SK-N-SH (cell line): ENCODE data around the gene IRF2. TPM values are rescaled to one million over a fixed set of nuclear protein-coding genes. Genes with fewer than 3 reads are reported as not detected.

Source experiments
- CTCF ChIA-PET: fragments of 300-600, 350-600 bp; formaldehyde crosslinking; extraction: SDS; loops from one replicate; lab custom pipeline; 2021; lab: Yijun Ruan, JAX
- POLR2A ChIA-PET: fragments of 350-600 bp; sonication (Branson Sonifier 250); formaldehyde crosslinking; extraction: SDS; loops from one replicate; lab custom pipeline; 2020; ENCODE audit warnings: antibody characterized with exemption, inconsistent platforms; lab: Yijun Ruan, JAX
- DNase-seq: peaks from one replicate; pipeline ENCODE4 v3.0.0; 2012
- H2AFZ ChIP-seq: fragments of 200-600 bp; sonication (generic); 2 replicates; pipeline ENCODE4 v1.8.1; 2016; ENCODE audit warnings: antibody characterized with exemption, mild to moderate bottlenecking, low read depth
- H3F3A ChIP-seq: fragments of 200-600 bp; sonication (generic); replicated peaks from 2 replicates; pipeline ENCODE3; 2016; ENCODE audit warnings: antibody characterized with exemption, mild to moderate bottlenecking; ENCODE audit not compliant: insufficient read depth
- H3K27ac ChIP-seq, 2 experiments: fragments of 200-500 bp in 1 of 2; fragments of 200-600 bp in 1 of 2; sonication (Bioruptor generic) in 1 of 2; sonication (generic), shearing (Covaris generic) in 1 of 2; 2 replicates each; pipeline versions ENCODE4 v1.5.1 to v1.6.1; 2014 to 2016; ENCODE audit warnings: low read depth in 2 of 2, inconsistent platforms in 1 of 2, low read length in 1 of 2, mild to moderate bottlenecking in 1 of 2, mixed read lengths in 1 of 2
- H3K27me3 ChIP-seq: fragments of 200-600 bp; sonication (generic), shearing (Covaris generic); 2 replicates; pipeline ENCODE4 v1.6.1; 2016; ENCODE audit warnings: mixed run types; ENCODE audit not compliant: insufficient read depth
- H3K36me3 ChIP-seq, 2 experiments: fragments of 200-500 bp in 1 of 2; fragments of 200-600 bp in 1 of 2; sonication (Bioruptor generic) in 1 of 2; sonication (generic) in 1 of 2; replicated peaks in 1 of 2; 2 replicates each; pipeline versions ENCODE3 to v1.5.1; 2014 to 2016; ENCODE audit warnings: low read length in 1 of 2, mild to moderate bottlenecking in 1 of 2; ENCODE audit not compliant: insufficient read depth in 2 of 2, control insufficient read depth in 1 of 2
- H3K4me1 ChIP-seq, 2 experiments: fragments of 200-500 bp in 1 of 2; fragments of 200-600 bp in 1 of 2; sonication (Bioruptor generic) in 1 of 2; sonication (generic), shearing (Covaris generic) in 1 of 2; 2 replicates each; pipeline versions ENCODE4 v1.5.1 to v1.6.1; 2014 to 2016; ENCODE audit warnings: low read depth in 1 of 2, low read length in 1 of 2, mixed run types in 1 of 2; ENCODE audit not compliant: insufficient read depth in 2 of 2, control insufficient read depth in 1 of 2
- H3K4me2 ChIP-seq: fragments of 200-600 bp; sonication (generic), shearing (Covaris generic); 2 replicates; pipeline ENCODE4 v1.6.1; 2017; ENCODE audit warnings: mixed run types
- H3K4me3 ChIP-seq, 2 experiments: fragments of 200-500 bp in 1 of 2; fragments of 200-600 bp in 1 of 2; sonication (Bioruptor generic) in 1 of 2; sonication (generic), shearing (Covaris generic) in 1 of 2; 2 replicates each; pipeline versions ENCODE4 v1.5.1 to v1.8.1; 2014 to 2016; ENCODE audit warnings: low read depth in 2 of 2, inconsistent platforms in 1 of 2, low read length in 1 of 2, mild to moderate bottlenecking in 1 of 2, mixed read lengths in 1 of 2, moderate library complexity in 1 of 2
- H3K79me2 ChIP-seq: fragments of 200-600 bp; sonication (generic); 2 replicates; pipeline ENCODE4 v1.8.1; 2017; ENCODE audit warnings: mild to moderate bottlenecking; ENCODE audit not compliant: insufficient read depth
- H3K9ac ChIP-seq: fragments of 200-600 bp; sonication (generic); 2 replicates; pipeline ENCODE4 v1.6.1; 2017; ENCODE audit warnings: mixed run types
- H3K9me2 ChIP-seq: fragments of 200-600 bp; sonication (generic); 2 replicates; pipeline ENCODE4 v1.6.1; 2017; ENCODE audit warnings: mixed run types
- H3K9me3 ChIP-seq: fragments of 200-600 bp; sonication (generic); 2 replicates; pipeline ENCODE4 v1.6.1; 2017; ENCODE audit warnings: mixed run types, mild to moderate bottlenecking, moderate library complexity
- H4K20me1 ChIP-seq: fragments of 200-600 bp; sonication (generic); 2 replicates; pipeline ENCODE4 v1.6.1; 2017; ENCODE audit warnings: mild to moderate bottlenecking, mixed run types; ENCODE audit not compliant: insufficient read depth
- CHD2 ChIP-seq: fragments of 150-350 bp; IDR thresholded peaks from 2 replicates; pipeline ENCODE4 v1.6.1; 2018; ENCODE audit warnings: low read length; ENCODE audit not compliant: partially characterized antibody
- ELF1 ChIP-seq: IDR thresholded peaks from 2 replicates; pipeline ENCODE4 v1.4.0; 2012
- EZH2phosphoT487 ChIP-seq: fragments of 200-600 bp; sonication (generic); IDR thresholded peaks from 2 replicates; pipeline ENCODE4 v1.6.1; 2017; ENCODE audit warnings: low read depth, mixed run types, mild to moderate bottlenecking, antibody characterized with exemption, moderate library complexity, borderline replicate concordance
- FOSL2 ChIP-seq: IDR thresholded peaks from 2 replicates; pipeline ENCODE4 v1.4.0; 2012; ENCODE audit warnings: low read depth, mild to moderate bottlenecking, moderate library complexity, borderline replicate concordance
- FOXJ3 ChIP-seq: sonication (generic); formaldehyde crosslinking; IDR thresholded peaks from 2 replicates; pipeline ENCODE4 v1.5.1; 2020; ENCODE audit warnings: mild to moderate bottlenecking, missing genetic modification reagents
- GATA2 ChIP-seq: sonication (generic); formaldehyde crosslinking; IDR thresholded peaks from 2 replicates; pipeline ENCODE4 v1.5.0; 2020; ENCODE audit warnings: mild to moderate bottlenecking, missing genetic modification reagents
- MEF2A ChIP-seq: IDR thresholded peaks from 2 replicates; pipeline ENCODE4 v1.4.0; 2012; ENCODE audit warnings: low read depth, borderline replicate concordance
- MXI1 ChIP-seq: IDR thresholded peaks from 2 replicates; pipeline ENCODE4 v1.6.1; 2012; ENCODE audit warnings: mild to moderate bottlenecking, low read depth, low read length, improper control_type of control experiment
- NFIC ChIP-seq: IDR thresholded peaks from 2 replicates; pipeline ENCODE4 v1.4.0; 2012; ENCODE audit warnings: borderline replicate concordance
- RAD21 ChIP-seq: IDR thresholded peaks from 2 replicates; pipeline ENCODE4 v1.6.1; 2012; ENCODE audit warnings: mild to moderate bottlenecking, low read length
- RXRA ChIP-seq: IDR thresholded peaks from 2 replicates; pipeline ENCODE4 v1.4.0; 2012; ENCODE audit warnings: low read depth, mild to moderate bottlenecking, borderline replicate concordance
- SIN3A ChIP-seq: IDR thresholded peaks from 2 replicates; pipeline ENCODE4 v1.6.1; 2012; ENCODE audit warnings: low read depth, mild to moderate bottlenecking, low read length, moderate library complexity, borderline replicate concordance
- SMC3 ChIP-seq: IDR thresholded peaks from 2 replicates; pipeline ENCODE4 v1.6.1; 2012; ENCODE audit warnings: low read depth, low read length, improper control_type of control experiment
- TCF12 ChIP-seq: IDR thresholded peaks from 2 replicates; pipeline ENCODE4 v1.4.0; 2012
- WGBS: methylation state at CpG from one replicate; pipeline ENCODE4 v1.1.6; 2017; ENCODE audit warnings: low lambda C conversion rate; 5-methylcytosine and 5-hydroxymethylcytosine counted together
- polyA plus RNA-seq, 3 experiments: library from polyadenylated mRNA; depleted of rRNA; stranded (reverse); fragments of >200 nt; gene quantifications; 2 replicates each; pipeline ENCODE4 v1.2.3, GENCODE V29; 2012
- TF ChIP-seq, protein P1 (sequence below): fragments of 200-600 bp; sonication (generic); IDR thresholded peaks from 2 replicates; pipeline ENCODE4 v1.6.1; 2017; ENCODE audit warnings: antibody characterized with exemption, mild to moderate bottlenecking, moderate library complexity
- TF ChIP-seq, protein P2 (sequence below): fragments of 150-350 bp; IDR thresholded peaks from 2 replicates; pipeline ENCODE4 v1.6.1; 2017; ENCODE audit warnings: antibody characterized with exemption, low read length, low read depth, borderline replicate concordance
- TF ChIP-seq, protein P3 (sequence below): IDR thresholded peaks from 2 replicates; pipeline ENCODE4 v1.4.0; 2012; ENCODE audit warnings: low read depth, borderline replicate concordance
- TF ChIP-seq, protein P4 (sequence below): IDR thresholded peaks from 2 replicates; pipeline ENCODE4 v1.6.1; 2012; ENCODE audit warnings: mild to moderate bottlenecking, low read depth, low read length, moderate library complexity

Gene IRF2
- polyA plus RNA-seq, 1 of the 3 experiments (the other 2 are of a cell fraction): 23.3 TPM

DNA sequence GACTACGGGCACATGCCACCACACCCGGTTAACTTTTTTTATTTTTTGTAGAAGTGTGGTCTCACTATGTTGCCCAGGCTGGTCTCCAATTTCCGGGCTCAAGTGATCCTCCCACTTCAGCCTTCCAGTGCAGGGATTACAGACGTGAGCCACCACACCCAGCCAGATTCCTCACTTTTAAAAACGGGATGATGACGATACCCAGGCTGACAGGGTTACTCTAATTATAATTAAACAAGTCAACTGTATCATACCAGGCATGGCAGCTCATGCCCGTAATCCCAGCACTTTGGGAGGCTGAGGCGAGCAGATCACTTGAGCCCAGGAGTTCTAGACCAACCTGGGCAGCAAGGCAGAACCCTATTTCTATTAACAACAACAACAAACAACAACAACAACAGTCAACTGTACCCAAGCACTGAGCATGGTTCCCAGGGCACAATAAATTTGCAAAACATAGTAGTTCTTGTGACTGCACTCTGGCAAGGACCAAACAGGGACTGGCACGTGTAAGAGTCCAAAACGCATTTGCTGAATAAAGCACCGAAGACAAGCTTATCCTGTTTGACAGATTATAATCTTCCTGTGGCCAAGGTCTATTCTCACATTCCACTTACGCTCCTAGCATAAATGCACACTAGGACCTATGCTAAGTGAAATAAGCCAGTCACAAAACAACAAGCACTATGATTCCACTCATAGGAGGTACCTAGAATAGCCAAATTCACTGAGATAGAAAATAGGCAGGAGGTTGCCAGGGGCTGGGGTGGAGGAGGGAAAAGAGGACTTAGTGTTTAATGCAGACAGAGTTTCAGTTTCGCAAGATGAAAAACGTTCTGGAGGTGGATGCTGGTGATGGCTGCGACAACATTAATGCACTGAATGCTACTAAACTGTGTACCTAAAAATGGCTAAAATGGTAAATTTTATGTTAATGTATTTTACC, 77.5 kb downstream of the IRF2 start:
- no peak for DNase-seq
- H3K27me3 ChIP-seq: no peaks in the 10 kb centered on the region
- H3K4me1 ChIP-seq: peaks cover 0 to 7% of the 10 kb centered on the region in 2 experiments; a peak in 1 of 4 replicates
- POLR2A ChIA-PET: no interaction called here
- H3K4me3 ChIP-seq: no peak overlapping the region
- H3K27ac ChIP-seq: no peak overlapping the region
- H2AFZ ChIP-seq: no peak overlapping the region
- no peaks in the 10 kb centered on the region for H3K9me3 ChIP-seq
- no peak overlapping the region for H3K4me2 ChIP-seq
- H3K9me2 ChIP-seq: no peaks in the 10 kb centered on the region
- peaks cover 12% of the 10 kb centered on the region for H3F3A ChIP-seq
- no peaks in the 10 kb centered on the region for H4K20me1 ChIP-seq
- no peaks in the 10 kb centered on the region for H3K79me2 ChIP-seq
- no peak for TF ChIP-seq SMC3
- TF ChIP-seq MEF2A: no peak
- TF ChIP-seq EZH2phosphoT487: no peak
- no peak for TF ChIP-seq RXRA
- TF ChIP-seq, protein P1, sequence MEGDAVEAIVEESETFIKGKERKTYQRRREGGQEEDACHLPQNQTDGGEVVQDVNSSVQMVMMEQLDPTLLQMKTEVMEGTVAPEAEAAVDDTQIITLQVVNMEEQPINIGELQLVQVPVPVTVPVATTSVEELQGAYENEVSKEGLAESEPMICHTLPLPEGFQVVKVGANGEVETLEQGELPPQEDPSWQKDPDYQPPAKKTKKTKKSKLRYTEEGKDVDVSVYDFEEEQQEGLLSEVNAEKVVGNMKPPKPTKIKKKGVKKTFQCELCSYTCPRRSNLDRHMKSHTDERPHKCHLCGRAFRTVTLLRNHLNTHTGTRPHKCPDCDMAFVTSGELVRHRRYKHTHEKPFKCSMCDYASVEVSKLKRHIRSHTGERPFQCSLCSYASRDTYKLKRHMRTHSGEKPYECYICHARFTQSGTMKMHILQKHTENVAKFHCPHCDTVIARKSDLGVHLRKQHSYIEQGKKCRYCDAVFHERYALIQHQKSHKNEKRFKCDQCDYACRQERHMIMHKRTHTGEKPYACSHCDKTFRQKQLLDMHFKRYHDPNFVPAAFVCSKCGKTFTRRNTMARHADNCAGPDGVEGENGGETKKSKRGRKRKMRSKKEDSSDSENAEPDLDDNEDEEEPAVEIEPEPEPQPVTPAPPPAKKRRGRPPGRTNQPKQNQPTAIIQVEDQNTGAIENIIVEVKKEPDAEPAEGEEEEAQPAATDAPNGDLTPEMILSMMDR: no peak
- no peak for TF ChIP-seq MXI1
- no peak for TF ChIP-seq CHD2
- no peak for TF ChIP-seq SIN3A
- TF ChIP-seq TCF12: no peak
- TF ChIP-seq, protein P2, sequence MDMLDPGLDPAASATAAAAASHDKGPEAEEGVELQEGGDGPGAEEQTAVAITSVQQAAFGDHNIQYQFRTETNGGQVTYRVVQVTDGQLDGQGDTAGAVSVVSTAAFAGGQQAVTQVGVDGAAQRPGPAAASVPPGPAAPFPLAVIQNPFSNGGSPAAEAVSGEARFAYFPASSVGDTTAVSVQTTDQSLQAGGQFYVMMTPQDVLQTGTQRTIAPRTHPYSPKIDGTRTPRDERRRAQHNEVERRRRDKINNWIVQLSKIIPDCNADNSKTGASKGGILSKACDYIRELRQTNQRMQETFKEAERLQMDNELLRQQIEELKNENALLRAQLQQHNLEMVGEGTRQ: no peak
- no peak for TF ChIP-seq NFIC
- TF ChIP-seq, protein P3, sequence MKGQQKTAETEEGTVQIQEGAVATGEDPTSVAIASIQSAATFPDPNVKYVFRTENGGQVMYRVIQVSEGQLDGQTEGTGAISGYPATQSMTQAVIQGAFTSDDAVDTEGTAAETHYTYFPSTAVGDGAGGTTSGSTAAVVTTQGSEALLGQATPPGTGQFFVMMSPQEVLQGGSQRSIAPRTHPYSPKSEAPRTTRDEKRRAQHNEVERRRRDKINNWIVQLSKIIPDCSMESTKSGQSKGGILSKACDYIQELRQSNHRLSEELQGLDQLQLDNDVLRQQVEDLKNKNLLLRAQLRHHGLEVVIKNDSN: no peak
- TF ChIP-seq GATA2 (CRISPR knock-in tag): no peak
- TF ChIP-seq RAD21: no peak
- TF ChIP-seq, protein P4, sequence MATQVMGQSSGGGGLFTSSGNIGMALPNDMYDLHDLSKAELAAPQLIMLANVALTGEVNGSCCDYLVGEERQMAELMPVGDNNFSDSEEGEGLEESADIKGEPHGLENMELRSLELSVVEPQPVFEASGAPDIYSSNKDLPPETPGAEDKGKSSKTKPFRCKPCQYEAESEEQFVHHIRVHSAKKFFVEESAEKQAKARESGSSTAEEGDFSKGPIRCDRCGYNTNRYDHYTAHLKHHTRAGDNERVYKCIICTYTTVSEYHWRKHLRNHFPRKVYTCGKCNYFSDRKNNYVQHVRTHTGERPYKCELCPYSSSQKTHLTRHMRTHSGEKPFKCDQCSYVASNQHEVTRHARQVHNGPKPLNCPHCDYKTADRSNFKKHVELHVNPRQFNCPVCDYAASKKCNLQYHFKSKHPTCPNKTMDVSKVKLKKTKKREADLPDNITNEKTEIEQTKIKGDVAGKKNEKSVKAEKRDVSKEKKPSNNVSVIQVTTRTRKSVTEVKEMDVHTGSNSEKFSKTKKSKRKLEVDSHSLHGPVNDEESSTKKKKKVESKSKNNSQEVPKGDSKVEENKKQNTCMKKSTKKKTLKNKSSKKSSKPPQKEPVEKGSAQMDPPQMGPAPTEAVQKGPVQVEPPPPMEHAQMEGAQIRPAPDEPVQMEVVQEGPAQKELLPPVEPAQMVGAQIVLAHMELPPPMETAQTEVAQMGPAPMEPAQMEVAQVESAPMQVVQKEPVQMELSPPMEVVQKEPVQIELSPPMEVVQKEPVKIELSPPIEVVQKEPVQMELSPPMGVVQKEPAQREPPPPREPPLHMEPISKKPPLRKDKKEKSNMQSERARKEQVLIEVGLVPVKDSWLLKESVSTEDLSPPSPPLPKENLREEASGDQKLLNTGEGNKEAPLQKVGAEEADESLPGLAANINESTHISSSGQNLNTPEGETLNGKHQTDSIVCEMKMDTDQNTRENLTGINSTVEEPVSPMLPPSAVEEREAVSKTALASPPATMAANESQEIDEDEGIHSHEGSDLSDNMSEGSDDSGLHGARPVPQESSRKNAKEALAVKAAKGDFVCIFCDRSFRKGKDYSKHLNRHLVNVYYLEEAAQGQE: no peak
- TF ChIP-seq FOXJ3 (CRISPR knock-in tag): no peak
- TF ChIP-seq ELF1: no peak
- TF ChIP-seq FOSL2: no peak
- WGBS: 94% methylated on average over 15 of the region's 15 CpGs
- H3K36me3 ChIP-seq: peaks cover 30 to 56% of the 10 kb centered on the region in 2 experiments
- CTCF ChIA-PET: no interaction called here
- no peak overlapping the region for H3K9ac ChIP-seq
